ENCODE results near the gene IRAK1BP1. TPM values are rescaled to one million over a fixed set of nuclear protein-coding genes. Genes with fewer than 3 reads are reported as not detected.
A peak's percentile ranks its signal among the peaks of the same experiment; 100 is the strongest.
"Not testable (repeated sequence)": the region's sequence is repeated elsewhere in the genome, so short reads cannot be mapped to it uniquely, and the experiment has no call there.

IRAK1BP1 gene
- total RNA-seq, 1 donor = 6.9 TPM

GRCh38 chr6:78868116-78868515 lies 765 bp downstream of the IRAK1BP1 start:
- Histone ChIP-seq H3K4me1 (ENCODE audit: insufficient read depth, low read length) (no peaks in the 10 kb centered on the region), H2AFZ (ENCODE audit: low read length) (peak overlapping the region; percentile 100), H4K20me1 (ENCODE audit: insufficient read depth, low read length) (no peaks in the 10 kb centered on the region), H3K79me2 (ENCODE audit: insufficient read depth, low read length) (peaks cover 5% of the 10 kb centered on the region), H3K9me3 (ENCODE audit: low read depth, low read length) (no peaks in the 10 kb centered on the region), H3K4me2 (ENCODE audit: insufficient read depth, low read length) (peak overlapping the region; percentile 95), H3K36me3 (ENCODE audit: insufficient read depth, low read length) (no peaks in the 10 kb centered on the region), H3K27me3 (ENCODE audit: insufficient read depth, low read length) (no peaks in the 10 kb centered on the region), H3K27ac (ENCODE audit: low read depth, low read length) (peak overlapping the region; percentile 48), H3K4me3 (ENCODE audit: insufficient read depth, low read length) (peak overlapping the region; percentile 99)
- no peak for DNase-seq (ENCODE audit: insufficient read length, low spot score, missing footprints)
- no peak for TF ChIP-seq CTCF (IDR thresholded peaks at IDR 0.05; ENCODE audit: extremely low read depth, low read depth, low read length)

- H3K27me3 ChIP-seq (ENCODE audit: insufficient read depth, low read length) = no peaks in the 10 kb centered on the region
- no peaks in the 10 kb centered on the region for H3K36me3 ChIP-seq (ENCODE audit: insufficient read depth, low read length)
- H4K20me1 ChIP-seq (ENCODE audit: insufficient read depth, low read length) = no peaks in the 10 kb centered on the region
- H3K9me3 ChIP-seq (ENCODE audit: low read depth, low read length) = no peaks in the 10 kb centered on the region
- no peak overlapping the region for H3K4me3 ChIP-seq (ENCODE audit: insufficient read depth, low read length)
- H3K79me2 ChIP-seq (ENCODE audit: insufficient read depth, low read length) = no peaks in the 10 kb centered on the region
- H3K27ac ChIP-seq (ENCODE audit: low read depth, low read length) = no peak overlapping the region
- no peak overlapping the region for H2AFZ ChIP-seq (ENCODE audit: low read length)
- no peak overlapping the region for H3K4me2 ChIP-seq (ENCODE audit: insufficient read depth, low read length)
- no peak for DNase-seq (ENCODE audit: insufficient read length, low spot score, missing footprints)
- no peak for TF ChIP-seq CTCF (IDR thresholded peaks at IDR 0.05; ENCODE audit: extremely low read depth, low read depth, low read length)
- no peaks in the 10 kb centered on the region for H3K4me1 ChIP-seq (ENCODE audit: insufficient read depth, low read length)
These were observed 8.2 kb downstream of the IRAK1BP1 start for GRCh38 chr6:78875505-78875904.

- H3K36me3 ChIP-seq (ENCODE audit: insufficient read depth, low read length) = no peaks in the 10 kb centered on the region
- H3K4me1 ChIP-seq (ENCODE audit: insufficient read depth, low read length) = no peaks in the 10 kb centered on the region
- no peak for DNase-seq (ENCODE audit: insufficient read length, low spot score, missing footprints)
- no peaks in the 10 kb centered on the region for H4K20me1 ChIP-seq (ENCODE audit: insufficient read depth, low read length)
- no peak overlapping the region for H3K4me2 ChIP-seq (ENCODE audit: insufficient read depth, low read length)
- no peaks in the 10 kb centered on the region for H3K9me3 ChIP-seq (ENCODE audit: low read depth, low read length)
- no peaks in the 10 kb centered on the region for H3K79me2 ChIP-seq (ENCODE audit: insufficient read depth, low read length)
- H3K4me3 ChIP-seq (ENCODE audit: insufficient read depth, low read length) = no peak overlapping the region
- H2AFZ ChIP-seq (ENCODE audit: low read length) = no peak overlapping the region
- TF ChIP-seq CTCF (IDR thresholded peaks at IDR 0.05; ENCODE audit: extremely low read depth, low read depth, low read length) = no peak
- no peak overlapping the region for H3K27ac ChIP-seq (ENCODE audit: low read depth, low read length)
- H3K27me3 ChIP-seq (ENCODE audit: insufficient read depth, low read length) = no peaks in the 10 kb centered on the region
These were observed 16.3 kb downstream of the IRAK1BP1 start for GRCh38 chr6:78883651-78884050.

- not testable (repeated sequence) for H3K27me3 ChIP-seq (ENCODE audit: insufficient read depth, low read length); H4K20me1 ChIP-seq (ENCODE audit: insufficient read depth, low read length); H3K9me3 ChIP-seq (ENCODE audit: low read depth, low read length); DNase-seq (ENCODE audit: insufficient read length, low spot score, missing footprints); H3K4me1 ChIP-seq (ENCODE audit: insufficient read depth, low read length); H3K4me3 ChIP-seq (ENCODE audit: insufficient read depth, low read length); H3K4me2 ChIP-seq (ENCODE audit: insufficient read depth, low read length); H2AFZ ChIP-seq (ENCODE audit: low read length); H3K27ac ChIP-seq (ENCODE audit: low read depth, low read length); H3K36me3 ChIP-seq (ENCODE audit: insufficient read depth, low read length); H3K79me2 ChIP-seq (ENCODE audit: insufficient read depth, low read length)
These were observed 22.6 kb downstream of the IRAK1BP1 start for GRCh38 chr6:78889901-78890300.

All from osteoblast (primary cell).